Hematopoietic multipotent progenitor cell treated with erythropoietin and hydrocortisone succinate and interleukin-3 and kit ligand, for 4 days (in vitro differentiated cells): ENCODE data around the gene AAGAB.
"Not testable (repeated sequence)": the region's sequence is repeated elsewhere in the genome, so short reads cannot be mapped to it uniquely, and the experiment has no call there.

ENCODE experiments used
- DNase-seq: peaks from one replicate; pipeline ENCODE4 v3.0.0-alpha.2; 2015

AAGAB gene

GRCh38 chr15:67168694-67169093 lies 85.8 kb downstream of the AAGAB start:
- DNase-seq, result no peak

GRCh38 chr15:67167091-67167490 lies 87.4 kb downstream of the AAGAB start:
- DNase-seq, result no peak

- DNase-seq, result no peak
Measured at GRCh38 chr15:67166280-67167009, 88.0 kb downstream of the AAGAB start.

GRCh38 chr15:67165254-67166253 lies 88.9 kb downstream of the AAGAB start:
- DNase-seq, result no peak

- no peak for DNase-seq
Measured at GRCh38 chr15:67164811-67165253, 89.6 kb downstream of the AAGAB start.

GRCh38 chr15:67164401-67164791 lies 90.1 kb downstream of the AAGAB start:
- no peak for DNase-seq

GRCh38 chr15:67163180-67163579 lies 91.3 kb downstream of the AAGAB start:
- DNase-seq, result no peak

- DNase-seq, result no peak
Measured at GRCh38 chr15:67161881-67162280, 92.6 kb downstream of the AAGAB start.

GRCh38 chr15:67161412-67161811 lies 93.0 kb downstream of the AAGAB start:
- DNase-seq, result no peak

- DNase-seq, result peak; percentile 15
Measured at GRCh38 chr15:67158367-67158766, 96.1 kb downstream of the AAGAB start.

GRCh38 chr15:67157521-67158252 lies 96.8 kb downstream of the AAGAB start:
- no peak for DNase-seq

GRCh38 chr15:67156834-67157233 lies 97.6 kb downstream of the AAGAB start:
- DNase-seq, result no peak

GRCh38 chr15:67156426-67156825 lies 98.0 kb downstream of the AAGAB start:
- no peak for DNase-seq

GRCh38 chr15:67154249-67154648 lies 100.2 kb downstream of the AAGAB start:
- DNase-seq, result no peak

- not testable (repeated sequence) for DNase-seq
Measured at GRCh38 chr15:67153044-67153443, 101.4 kb downstream of the AAGAB start.

GRCh38 chr15:67152429-67152828 lies 102.0 kb downstream of the AAGAB start:
- DNase-seq, result no peak
